HepG2 (cell line): ENCODE measurements around the gene OBSL1. TPM values are rescaled to one million over a fixed set of nuclear protein-coding genes. Genes with fewer than 3 reads are reported as not detected.

Source experiments
- DR1 ChIP-seq: sonication (generic); formaldehyde crosslinking; IDR thresholded peaks from 2 replicates; pipeline ENCODE4 v1.8.0; 2021; ENCODE audit warnings: mild to moderate bottlenecking, missing genetic modification reagents, inconsistent platforms
- NR2F1 ChIP-seq, 2 experiments: fragments of 450-650 bp in 1 of 2; formaldehyde crosslinking in 1 of 2; IDR thresholded peaks; 2 replicates each; pipeline versions ENCODE4 v1.5.0 to v1.6.1; 2016 to 2020; ENCODE audit warnings: mild to moderate bottlenecking in 1 of 2, missing compliant biosample characterization in 1 of 2, missing genetic modification reagents in 1 of 2, moderate library complexity in 1 of 2
- ZNF230 ChIP-seq: sonication (generic); formaldehyde crosslinking; IDR thresholded peaks from 2 replicates; pipeline ENCODE4 v1.4.0; 2020; ENCODE audit warnings: mild to moderate bottlenecking, missing genetic modification reagents
- ZNF564 ChIP-seq: sonication (generic); formaldehyde crosslinking; IDR thresholded peaks from 2 replicates; pipeline ENCODE4 v1.8.1; 2023; ENCODE audit warnings: mild to moderate bottlenecking, missing genetic modification reagents
- ZNF619 ChIP-seq: sonication (generic); formaldehyde crosslinking; IDR thresholded peaks from 2 replicates; pipeline ENCODE4 v1.4.0; 2020; ENCODE audit warnings: mild to moderate bottlenecking, missing genetic modification reagents
- ZNF678 ChIP-seq: sonication (generic); formaldehyde crosslinking; IDR thresholded peaks from 2 replicates; pipeline ENCODE4 v1.4.0; 2020; ENCODE audit warnings: mild to moderate bottlenecking, missing genetic modification reagents
- ZNF775 ChIP-seq: sonication (generic); formaldehyde crosslinking; IDR thresholded peaks from 2 replicates; pipeline ENCODE4 v1.4.0; 2020; ENCODE audit warnings: missing genetic modification reagents, mild to moderate bottlenecking, moderate library complexity, borderline replicate concordance
- polyA plus RNA-seq, 8 experiments: library from polyadenylated mRNA; depleted of rRNA in 3 of 8; stranded (reverse) in 7 of 8; unstranded in 1 of 8; fragments of >200 nt; fragmentation: Illumina TruSeq in 4 of 8; extraction: Trizol in 4 of 8; gene quantifications; 2 replicates each; pipeline versions ENCODE4 v1.2.1 to v1.2.3, GENCODE V29; 2011 to 2016; ENCODE audit warnings: low read depth in 4 of 8, missing spikeins in 1 of 8, mixed read lengths in 1 of 8; ENCODE audit not compliant: insufficient read depth in 1 of 8
- total RNA-seq, 5 experiments: library from RNA; depleted of rRNA; stranded (reverse); fragments of >200 nt; fragmentation: Illumina TruSeq; extraction: Trizol; gene quantifications; 2 replicates each; pipeline ENCODE4 v1.2.3, GENCODE V29; 2016; ENCODE audit warnings: low read depth in 1 of 5
- TF ChIP-seq, protein P1 (sequence below): sonication (generic); formaldehyde crosslinking; conservative IDR thresholded peaks from 2 replicates; pipeline ENCODE4 v1.8.1; 2023; ENCODE audit warnings: missing genetic modification reagents
- TF ChIP-seq, protein P2 (sequence below), 2 experiments: sonication (generic) in 1 of 2; formaldehyde crosslinking in 1 of 2; IDR thresholded peaks; 2 replicates each; pipeline versions ENCODE4 v1.4.0 to v1.6.1; 2016 to 2020; ENCODE audit warnings: borderline replicate concordance in 1 of 2, low read depth in 1 of 2, mild to moderate bottlenecking in 1 of 2, missing genetic modification reagents in 1 of 2
- TF ChIP-seq, protein P3 (sequence below): sonication (generic); formaldehyde crosslinking; IDR thresholded peaks from 2 replicates; pipeline ENCODE4 v1.4.0; 2020; ENCODE audit warnings: missing genetic modification reagents, borderline replicate concordance
- TF ChIP-seq, protein P4 (sequence below): sonication (generic); formaldehyde crosslinking; IDR thresholded peaks from 2 replicates; pipeline ENCODE4 v1.5.1; 2020; ENCODE audit warnings: missing genetic modification reagents, mild to moderate bottlenecking, borderline replicate concordance
- TF ChIP-seq, protein P5 (sequence below): sonication (generic); formaldehyde crosslinking; conservative IDR thresholded peaks from 2 replicates; pipeline ENCODE4 v1.4.0; 2020; ENCODE audit warnings: missing genetic modification reagents
- TF ChIP-seq, protein P6 (sequence below): sonication (generic); formaldehyde crosslinking; IDR thresholded peaks from 2 replicates; pipeline ENCODE4 v1.4.0; 2020; ENCODE audit warnings: missing genetic modification reagents, borderline replicate concordance

The OBSL1 gene
- total and polyA plus RNA-seq, 2 of the 13 experiments (the other 11 are each of a cell fraction or from before 2014, with no cell fraction given): 86.7 to 218 TPM

DNA sequence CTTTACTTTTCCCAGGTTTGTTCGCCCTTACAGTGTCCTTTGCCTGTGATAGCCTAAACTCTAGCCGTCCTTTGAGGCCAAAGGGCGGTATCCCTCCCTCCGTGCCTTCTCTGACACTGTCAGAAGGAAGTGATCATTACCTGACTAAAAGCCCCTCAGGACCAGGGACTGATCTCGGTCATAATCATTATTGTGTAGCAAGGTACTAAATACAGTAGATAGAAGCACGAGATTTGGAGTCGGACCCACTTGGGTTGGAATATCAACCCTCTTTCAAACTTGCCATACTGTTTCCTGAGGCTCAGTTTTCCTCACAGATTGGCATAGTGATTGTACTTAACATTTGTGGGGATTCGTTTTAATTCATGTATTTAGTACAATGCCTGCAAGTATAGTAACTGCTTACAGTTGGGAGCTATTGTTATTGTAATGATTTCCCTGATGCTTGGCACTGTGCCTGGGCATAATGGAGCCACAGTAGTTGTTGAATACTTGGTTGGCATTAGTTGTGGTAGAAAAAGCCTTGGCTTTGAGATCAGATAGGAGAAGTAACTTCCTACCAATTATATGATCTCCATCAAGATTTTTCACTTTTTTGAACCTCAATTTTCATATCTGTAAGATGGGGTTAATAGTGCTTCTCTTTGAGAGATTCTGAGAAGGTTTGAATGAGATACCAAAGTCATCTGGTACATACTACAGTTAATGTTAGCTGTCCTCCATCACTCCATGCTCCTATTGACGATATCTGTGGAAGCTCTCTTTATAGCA lies 27.2 kb upstream of the OBSL1 start (continued):
- TF ChIP-seq ZNF775: no peak
- TF ChIP-seq ZNF564 (CRISPR knock-in tag): no peak
- TF ChIP-seq DR1: 0 out of 2 replicates have a peak, but pooled peaks have one; percentile 16
- TF ChIP-seq, protein P1, sequence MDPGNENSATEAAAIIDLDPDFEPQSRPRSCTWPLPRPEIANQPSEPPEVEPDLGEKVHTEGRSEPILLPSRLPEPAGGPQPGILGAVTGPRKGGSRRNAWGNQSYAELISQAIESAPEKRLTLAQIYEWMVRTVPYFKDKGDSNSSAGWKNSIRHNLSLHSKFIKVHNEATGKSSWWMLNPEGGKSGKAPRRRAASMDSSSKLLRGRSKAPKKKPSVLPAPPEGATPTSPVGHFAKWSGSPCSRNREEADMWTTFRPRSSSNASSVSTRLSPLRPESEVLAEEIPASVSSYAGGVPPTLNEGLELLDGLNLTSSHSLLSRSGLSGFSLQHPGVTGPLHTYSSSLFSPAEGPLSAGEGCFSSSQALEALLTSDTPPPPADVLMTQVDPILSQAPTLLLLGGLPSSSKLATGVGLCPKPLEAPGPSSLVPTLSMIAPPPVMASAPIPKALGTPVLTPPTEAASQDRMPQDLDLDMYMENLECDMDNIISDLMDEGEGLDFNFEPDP (CRISPR knock-in tag): no peak
- peak; percentile 53 to 75; a peak in 3 of 4 replicates for TF ChIP-seq NR2F1 (CRISPR knock-in tag; IDR thresholded peaks at IDR 0.05)
- TF ChIP-seq, protein P2, sequence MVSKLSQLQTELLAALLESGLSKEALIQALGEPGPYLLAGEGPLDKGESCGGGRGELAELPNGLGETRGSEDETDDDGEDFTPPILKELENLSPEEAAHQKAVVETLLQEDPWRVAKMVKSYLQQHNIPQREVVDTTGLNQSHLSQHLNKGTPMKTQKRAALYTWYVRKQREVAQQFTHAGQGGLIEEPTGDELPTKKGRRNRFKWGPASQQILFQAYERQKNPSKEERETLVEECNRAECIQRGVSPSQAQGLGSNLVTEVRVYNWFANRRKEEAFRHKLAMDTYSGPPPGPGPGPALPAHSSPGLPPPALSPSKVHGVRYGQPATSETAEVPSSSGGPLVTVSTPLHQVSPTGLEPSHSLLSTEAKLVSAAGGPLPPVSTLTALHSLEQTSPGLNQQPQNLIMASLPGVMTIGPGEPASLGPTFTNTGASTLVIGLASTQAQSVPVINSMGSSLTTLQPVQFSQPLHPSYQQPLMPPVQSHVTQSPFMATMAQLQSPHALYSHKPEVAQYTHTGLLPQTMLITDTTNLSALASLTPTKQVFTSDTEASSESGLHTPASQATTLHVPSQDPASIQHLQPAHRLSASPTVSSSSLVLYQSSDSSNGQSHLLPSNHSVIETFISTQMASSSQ (IDR thresholded peaks at IDR 0.05; ENCODE audit: low read depth): no peak
- TF ChIP-seq, protein P2 (CRISPR knock-in tag; IDR thresholded peaks at IDR 0.05; ENCODE audit: borderline replicate concordance): no peak
- TF ChIP-seq, protein P3, sequence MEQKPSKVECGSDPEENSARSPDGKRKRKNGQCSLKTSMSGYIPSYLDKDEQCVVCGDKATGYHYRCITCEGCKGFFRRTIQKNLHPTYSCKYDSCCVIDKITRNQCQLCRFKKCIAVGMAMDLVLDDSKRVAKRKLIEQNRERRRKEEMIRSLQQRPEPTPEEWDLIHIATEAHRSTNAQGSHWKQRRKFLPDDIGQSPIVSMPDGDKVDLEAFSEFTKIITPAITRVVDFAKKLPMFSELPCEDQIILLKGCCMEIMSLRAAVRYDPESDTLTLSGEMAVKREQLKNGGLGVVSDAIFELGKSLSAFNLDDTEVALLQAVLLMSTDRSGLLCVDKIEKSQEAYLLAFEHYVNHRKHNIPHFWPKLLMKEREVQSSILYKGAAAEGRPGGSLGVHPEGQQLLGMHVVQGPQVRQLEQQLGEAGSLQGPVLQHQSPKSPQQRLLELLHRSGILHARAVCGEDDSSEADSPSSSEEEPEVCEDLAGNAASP (CRISPR knock-in tag): no peak
- TF ChIP-seq ZNF678 (CRISPR knock-in tag): 0 out of 2 replicates have a peak, but pooled peaks have one; percentile 78
- TF ChIP-seq ZNF230 (CRISPR knock-in tag): peak; percentile 71; the same call in 1 of the 2 replicates
- TF ChIP-seq, protein P4, sequence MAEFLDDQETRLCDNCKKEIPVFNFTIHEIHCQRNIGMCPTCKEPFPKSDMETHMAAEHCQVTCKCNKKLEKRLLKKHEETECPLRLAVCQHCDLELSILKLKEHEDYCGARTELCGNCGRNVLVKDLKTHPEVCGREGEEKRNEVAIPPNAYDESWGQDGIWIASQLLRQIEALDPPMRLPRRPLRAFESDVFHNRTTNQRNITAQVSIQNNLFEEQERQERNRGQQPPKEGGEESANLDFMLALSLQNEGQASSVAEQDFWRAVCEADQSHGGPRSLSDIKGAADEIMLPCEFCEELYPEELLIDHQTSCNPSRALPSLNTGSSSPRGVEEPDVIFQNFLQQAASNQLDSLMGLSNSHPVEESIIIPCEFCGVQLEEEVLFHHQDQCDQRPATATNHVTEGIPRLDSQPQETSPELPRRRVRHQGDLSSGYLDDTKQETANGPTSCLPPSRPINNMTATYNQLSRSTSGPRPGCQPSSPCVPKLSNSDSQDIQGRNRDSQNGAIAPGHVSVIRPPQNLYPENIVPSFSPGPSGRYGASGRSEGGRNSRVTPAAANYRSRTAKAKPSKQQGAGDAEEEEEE (CRISPR knock-in tag): 0 out of 2 replicates have a peak, but pooled peaks have one; percentile 74
- TF ChIP-seq, protein P5, sequence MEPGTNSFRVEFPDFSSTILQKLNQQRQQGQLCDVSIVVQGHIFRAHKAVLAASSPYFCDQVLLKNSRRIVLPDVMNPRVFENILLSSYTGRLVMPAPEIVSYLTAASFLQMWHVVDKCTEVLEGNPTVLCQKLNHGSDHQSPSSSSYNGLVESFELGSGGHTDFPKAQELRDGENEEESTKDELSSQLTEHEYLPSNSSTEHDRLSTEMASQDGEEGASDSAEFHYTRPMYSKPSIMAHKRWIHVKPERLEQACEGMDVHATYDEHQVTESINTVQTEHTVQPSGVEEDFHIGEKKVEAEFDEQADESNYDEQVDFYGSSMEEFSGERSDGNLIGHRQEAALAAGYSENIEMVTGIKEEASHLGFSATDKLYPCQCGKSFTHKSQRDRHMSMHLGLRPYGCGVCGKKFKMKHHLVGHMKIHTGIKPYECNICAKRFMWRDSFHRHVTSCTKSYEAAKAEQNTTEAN (CRISPR knock-in tag): no peak
- TF ChIP-seq, protein P6, sequence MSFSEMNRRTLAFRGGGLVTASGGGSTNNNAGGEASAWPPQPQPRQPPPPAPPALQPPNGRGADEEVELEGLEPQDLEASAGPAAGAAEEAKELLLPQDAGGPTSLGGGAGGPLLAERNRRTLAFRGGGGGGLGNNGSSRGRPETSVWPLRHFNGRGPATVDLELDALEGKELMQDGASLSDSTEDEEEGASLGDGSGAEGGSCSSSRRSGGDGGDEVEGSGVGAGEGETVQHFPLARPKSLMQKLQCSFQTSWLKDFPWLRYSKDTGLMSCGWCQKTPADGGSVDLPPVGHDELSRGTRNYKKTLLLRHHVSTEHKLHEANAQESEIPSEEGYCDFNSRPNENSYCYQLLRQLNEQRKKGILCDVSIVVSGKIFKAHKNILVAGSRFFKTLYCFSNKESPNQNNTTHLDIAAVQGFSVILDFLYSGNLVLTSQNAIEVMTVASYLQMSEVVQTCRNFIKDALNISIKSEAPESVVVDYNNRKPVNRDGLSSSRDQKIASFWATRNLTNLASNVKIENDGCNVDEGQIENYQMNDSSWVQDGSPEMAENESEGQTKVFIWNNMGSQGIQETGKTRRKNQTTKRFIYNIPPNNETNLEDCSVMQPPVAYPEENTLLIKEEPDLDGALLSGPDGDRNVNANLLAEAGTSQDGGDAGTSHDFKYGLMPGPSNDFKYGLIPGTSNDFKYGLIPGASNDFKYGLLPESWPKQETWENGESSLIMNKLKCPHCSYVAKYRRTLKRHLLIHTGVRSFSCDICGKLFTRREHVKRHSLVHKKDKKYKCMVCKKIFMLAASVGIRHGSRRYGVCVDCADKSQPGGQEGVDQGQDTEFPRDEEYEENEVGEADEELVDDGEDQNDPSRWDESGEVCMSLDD: 0 out of 2 replicates have a peak, but pooled peaks have one; percentile 41
- TF ChIP-seq ZNF619 (CRISPR knock-in tag): 0 out of 2 replicates have a peak, but pooled peaks have one; percentile 13
